ENCODE measurements around the gene ZNF382. TPM values are rescaled to one million over a fixed set of nuclear protein-coding genes. Genes with fewer than 3 reads are reported as not detected.

ZNF382 gene
- total and polyA plus RNA-seq, 2 donors (not counting 3 experiments of a cell fraction or from before 2014, with no cell fraction given): 1.4 to 4.3 TPM

DNA sequence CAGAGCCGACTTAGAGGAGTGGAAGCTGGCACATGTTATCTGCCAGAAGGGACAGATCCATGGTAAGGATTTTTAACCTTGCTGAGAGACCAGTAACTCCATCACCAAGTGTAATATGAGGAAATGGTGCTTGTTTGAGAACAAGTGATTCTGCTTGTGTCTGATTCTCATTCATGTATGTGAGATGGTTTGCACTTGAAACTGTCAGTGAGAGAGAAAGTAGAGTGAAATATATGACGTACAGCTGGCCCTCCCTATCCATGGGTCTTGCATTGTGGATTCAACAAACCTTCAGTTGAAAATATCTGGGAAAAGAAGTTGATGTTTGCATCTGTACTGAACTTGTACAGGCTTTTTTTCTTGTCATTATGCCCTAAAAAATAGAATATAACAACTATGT lies 63.5 kb downstream of the ZNF382 start:
- Histone ChIP-seq H3K9ac (replicated peaks; ENCODE audit: extremely low read depth, insufficient read depth, low read length) (no peak overlapping the region), H3K27me3 (ENCODE audit: control insufficient read depth in 2 of 2, insufficient read depth in 2 of 2, low read length in 2 of 2) (no peaks in the 10 kb centered on the region), H3K79me2 (ENCODE audit: control insufficient read depth, insufficient read depth, low read length) (no peaks in the 10 kb centered on the region), H3K36me3 (ENCODE audit: control insufficient read depth in 2 of 2, extremely low read depth in 1 of 2, insufficient read depth in 2 of 2, low read length in 2 of 2) (peaks cover 0 to under 1% of the 10 kb centered on the region in 2 experiments), H3K4me2 (ENCODE audit: insufficient read depth, low read length) (no peak overlapping the region), H3K9me3 (replicated peaks; ENCODE audit: control insufficient read depth, insufficient read depth, low read length) (no peaks in the 10 kb centered on the region), H3K9me1 (replicated peaks; ENCODE audit: control insufficient read depth, extremely low read depth, insufficient read depth, low read length) (no peaks in the 10 kb centered on the region), H2AFZ (ENCODE audit: low read depth, low read length) (no peak overlapping the region), H4K20me1 (replicated peaks; ENCODE audit: control insufficient read depth, extremely low read depth, insufficient read depth, low read length) (no peaks in the 10 kb centered on the region), H3K4me3 (replicated peaks in 1 of 3; ENCODE audit: insufficient read depth in 1 of 3, low read depth in 1 of 3, low read length in 3 of 3) (no peak overlapping the region), H3K27ac (ENCODE audit: insufficient read depth, low read depth, low read length) (no peak overlapping the region), H3K4me1 (ENCODE audit: control insufficient read depth, extremely low read depth, insufficient read depth, low read length) (no peaks in the 10 kb centered on the region)
- FAIRE-seq (no peak), DNase-seq (ENCODE audit: low read depth, low spot score) (no peak)
- BruUV-seq (replicated peaks): no TSS peak
- POLR2A ChIA-PET: no interaction called here
- intact Hi-C loops (cut with micrococcal nuclease): loop anchor here (10.0 kb wide), 1 partner anchor 166 kb away; the partner anchor contains the start of gene ZNF790
- TF ChIP-seq POLR2AphosphoS5 (IDR thresholded peaks at IDR 0.05; ENCODE audit: insufficient read depth, low read depth, low read length): no peak
- TF ChIP-seq MYC (IDR thresholded peaks at IDR 0.05; ENCODE audit: low read depth, low read length): no peak
- no peak for TF ChIP-seq CTCF (IDR thresholded peaks at IDR 0.05; ENCODE audit: extremely low read depth in 1 of 2, insufficient read depth in 1 of 2, low read depth in 1 of 2, low read length in 2 of 2)
- no peak for TF ChIP-seq FOS (IDR thresholded peaks at IDR 0.05; ENCODE audit: borderline replicate concordance, insufficient read depth, low read length)
- TF ChIP-seq POLR2A (IDR thresholded peaks at IDR 0.05; ENCODE audit: low read depth, low read length): no peak
- TF ChIP-seq MAX (IDR thresholded peaks at IDR 0.05; ENCODE audit: insufficient read depth, insufficient read length): no peak
- no peak for TF ChIP-seq JUN (IDR thresholded peaks at IDR 0.05; ENCODE audit: borderline replicate concordance, insufficient read depth, insufficient read length, low read depth)
- TF ChIP-seq EZH2 (IDR thresholded peaks at IDR 0.05; ENCODE audit: borderline replicate concordance, low read depth, low read length, severe bottlenecking): no peak
- no peak for TF ChIP-seq GATA2 (IDR thresholded peaks at IDR 0.05; ENCODE audit: insufficient read depth, insufficient read length, low read depth, low read length)
- dilution Hi-C loops (cut with MboI; ENCODE audit: extremely low pct_ligation_motif_present, low sequenced_read_pairs): no loop called here
- CTCF ChIA-PET: no interaction called here
